ENCODE results near the gene GBF1.

The GBF1 gene

GRCh38 chr10:102425444-102425843 lies 180.1 kb downstream of the GBF1 start:
- DNase-seq (ENCODE audit: low spot score) = no peak

- no peak for DNase-seq (ENCODE audit: low spot score)
Measured at GRCh38 chr10:102426803-102427287, 181.5 kb downstream of the GBF1 start.

- no peak for DNase-seq (ENCODE audit: low spot score)
Measured at GRCh38 chr10:102429468-102429867, 184.1 kb downstream of the GBF1 start.

- no peak for DNase-seq (ENCODE audit: low spot score)
Measured at GRCh38 chr10:102431452-102432124, 186.3 kb downstream of the GBF1 start.

All from ecto neural progenitor cell (in vitro differentiated cells).